ENCODE results near the gene GATA2.

Gene GATA2

DNA sequence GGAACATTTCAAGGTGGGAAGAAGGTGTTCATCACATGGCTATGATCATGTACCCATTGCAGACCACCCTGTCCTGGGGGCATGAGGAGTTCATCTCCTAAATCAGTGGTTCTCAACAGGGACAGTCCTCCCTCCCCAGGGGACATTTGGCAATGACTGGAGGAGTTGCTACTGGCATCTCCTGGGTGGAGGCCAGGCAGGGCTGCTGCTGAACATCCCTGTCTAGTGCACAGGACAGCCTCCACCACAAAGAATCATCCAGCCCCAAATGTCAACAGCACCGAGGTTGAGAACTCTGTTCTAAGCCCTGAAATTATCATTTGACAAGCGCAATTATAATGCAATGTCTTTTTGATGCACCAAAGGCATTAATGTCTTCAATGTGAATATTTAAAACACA lies 21.9 kb downstream of the GATA2 start:
- ChIA-PET POLR2A (ENCODE audit: low non-redundant PET) (no interaction called here), CTCF (no interaction called here)
- TF ChIP-seq, protein P1, sequence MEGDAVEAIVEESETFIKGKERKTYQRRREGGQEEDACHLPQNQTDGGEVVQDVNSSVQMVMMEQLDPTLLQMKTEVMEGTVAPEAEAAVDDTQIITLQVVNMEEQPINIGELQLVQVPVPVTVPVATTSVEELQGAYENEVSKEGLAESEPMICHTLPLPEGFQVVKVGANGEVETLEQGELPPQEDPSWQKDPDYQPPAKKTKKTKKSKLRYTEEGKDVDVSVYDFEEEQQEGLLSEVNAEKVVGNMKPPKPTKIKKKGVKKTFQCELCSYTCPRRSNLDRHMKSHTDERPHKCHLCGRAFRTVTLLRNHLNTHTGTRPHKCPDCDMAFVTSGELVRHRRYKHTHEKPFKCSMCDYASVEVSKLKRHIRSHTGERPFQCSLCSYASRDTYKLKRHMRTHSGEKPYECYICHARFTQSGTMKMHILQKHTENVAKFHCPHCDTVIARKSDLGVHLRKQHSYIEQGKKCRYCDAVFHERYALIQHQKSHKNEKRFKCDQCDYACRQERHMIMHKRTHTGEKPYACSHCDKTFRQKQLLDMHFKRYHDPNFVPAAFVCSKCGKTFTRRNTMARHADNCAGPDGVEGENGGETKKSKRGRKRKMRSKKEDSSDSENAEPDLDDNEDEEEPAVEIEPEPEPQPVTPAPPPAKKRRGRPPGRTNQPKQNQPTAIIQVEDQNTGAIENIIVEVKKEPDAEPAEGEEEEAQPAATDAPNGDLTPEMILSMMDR (conservative IDR thresholded peaks at IDR 0.05; ENCODE audit: low read depth): no peak
- no peak overlapping the region for H3K27ac ChIP-seq
- DNase-seq (ENCODE audit: low spot score): no peak

DNA sequence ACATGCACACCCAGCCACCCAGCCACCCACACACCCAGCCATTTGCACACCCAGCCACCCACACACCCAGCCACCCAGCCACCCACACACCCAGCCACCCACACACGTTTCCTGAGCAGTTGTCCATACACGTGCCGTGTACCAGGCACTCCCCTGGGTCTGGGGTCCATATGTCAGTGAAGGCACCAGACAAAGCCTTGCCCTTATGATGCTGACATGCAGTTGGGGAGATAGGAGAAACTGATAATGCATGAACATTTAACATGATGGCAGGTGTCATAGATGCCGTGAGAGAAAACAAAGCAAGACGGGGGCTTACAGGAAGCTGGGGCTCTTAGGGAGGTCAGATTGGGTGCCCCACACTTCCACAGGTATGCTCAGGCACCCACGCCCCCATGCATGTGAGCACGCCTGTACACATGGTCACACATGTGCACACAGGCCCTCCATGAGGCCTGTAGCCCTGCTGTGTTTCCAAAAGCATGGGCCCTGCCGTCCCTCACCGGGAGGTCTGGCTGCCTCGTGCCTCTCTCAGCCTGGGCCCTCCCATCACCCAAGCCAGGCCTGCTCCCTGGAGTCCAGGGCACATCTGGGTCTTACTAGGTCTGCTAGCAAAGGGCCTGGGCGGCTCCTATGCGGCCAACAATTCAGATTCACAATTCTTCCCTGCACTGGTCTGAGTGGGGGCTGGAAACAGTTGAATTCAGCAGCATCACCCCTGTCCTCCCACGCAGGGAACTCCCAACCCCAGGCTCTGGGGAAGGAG lies 22.7 kb downstream of the GATA2 start:
- TF ChIP-seq, protein P1 (conservative IDR thresholded peaks at IDR 0.05; ENCODE audit: low read depth): no peak
- H3K27ac ChIP-seq: no peak overlapping the region
- ChIA-PET CTCF (no interaction called here), POLR2A (ENCODE audit: low non-redundant PET) (no interaction called here)
- no peak for DNase-seq (ENCODE audit: low spot score)

DNA sequence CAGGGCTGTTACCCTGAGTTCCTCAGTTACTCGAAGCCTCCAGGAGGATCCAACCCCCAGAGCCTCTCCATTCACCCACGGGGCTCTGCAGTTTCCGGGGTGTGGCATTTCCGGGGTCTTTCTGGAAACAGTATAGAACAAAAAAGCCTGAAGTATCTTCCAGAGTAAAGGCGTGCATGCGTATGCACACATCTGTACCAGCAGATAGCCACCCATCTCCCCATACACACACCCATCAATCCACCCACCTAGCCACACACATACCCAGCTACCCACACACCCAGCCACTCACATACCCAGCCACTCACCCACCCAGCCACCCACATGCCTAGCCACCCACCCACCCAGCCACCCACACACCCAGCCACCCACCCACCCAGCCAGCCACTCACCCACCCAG lies 23.4 kb downstream of the GATA2 start:
- TF ChIP-seq, protein P1 (conservative IDR thresholded peaks at IDR 0.05; ENCODE audit: low read depth): no peak
- H3K27ac ChIP-seq: no peak overlapping the region
- ChIA-PET POLR2A (ENCODE audit: low non-redundant PET) (no interaction called here), CTCF (no interaction called here)
- no peak for DNase-seq (ENCODE audit: low spot score)

DNA sequence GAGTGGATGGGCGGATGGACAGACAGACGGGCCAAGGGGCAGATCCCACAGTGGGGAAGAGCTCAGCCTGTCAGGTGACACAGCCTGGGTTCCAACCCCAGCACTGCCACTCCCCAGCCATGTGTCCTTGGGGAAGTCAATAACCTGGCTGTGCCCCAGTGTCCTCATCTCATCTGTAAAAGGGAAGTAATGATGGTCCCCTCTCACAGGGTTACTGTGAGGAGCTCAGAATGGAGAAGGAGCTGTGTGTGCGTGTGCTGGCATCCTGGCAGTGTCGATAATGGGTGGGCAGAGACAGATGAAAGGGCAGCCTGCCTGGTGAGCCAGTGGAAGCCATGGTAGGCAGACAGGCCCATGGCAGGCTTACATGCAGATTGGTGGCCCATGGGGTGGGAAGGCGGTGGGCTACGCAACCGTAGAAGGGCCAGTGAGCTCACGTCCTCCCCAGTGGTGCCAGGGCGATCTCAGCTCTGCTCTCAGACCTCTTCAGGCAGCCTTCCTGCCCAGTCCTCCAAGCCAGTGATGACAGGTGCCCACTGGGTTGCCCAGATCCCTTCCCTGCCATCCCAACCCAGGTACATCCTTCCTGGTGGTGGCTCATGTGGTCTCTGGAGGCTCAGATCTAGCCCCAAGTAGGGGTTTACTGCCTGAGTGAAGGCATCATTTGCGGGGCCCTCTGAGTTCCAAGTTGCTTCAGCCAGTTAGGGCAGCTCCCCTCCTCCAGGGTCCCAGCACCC lies 24.0 kb downstream of the GATA2 start:
- DNase-seq (ENCODE audit: low spot score): no peak
- ChIA-PET CTCF (no interaction called here), POLR2A (ENCODE audit: low non-redundant PET) (no interaction called here)
- TF ChIP-seq, protein P1 (conservative IDR thresholded peaks at IDR 0.05; ENCODE audit: low read depth): no peak
- no peak overlapping the region for H3K27ac ChIP-seq

DNA sequence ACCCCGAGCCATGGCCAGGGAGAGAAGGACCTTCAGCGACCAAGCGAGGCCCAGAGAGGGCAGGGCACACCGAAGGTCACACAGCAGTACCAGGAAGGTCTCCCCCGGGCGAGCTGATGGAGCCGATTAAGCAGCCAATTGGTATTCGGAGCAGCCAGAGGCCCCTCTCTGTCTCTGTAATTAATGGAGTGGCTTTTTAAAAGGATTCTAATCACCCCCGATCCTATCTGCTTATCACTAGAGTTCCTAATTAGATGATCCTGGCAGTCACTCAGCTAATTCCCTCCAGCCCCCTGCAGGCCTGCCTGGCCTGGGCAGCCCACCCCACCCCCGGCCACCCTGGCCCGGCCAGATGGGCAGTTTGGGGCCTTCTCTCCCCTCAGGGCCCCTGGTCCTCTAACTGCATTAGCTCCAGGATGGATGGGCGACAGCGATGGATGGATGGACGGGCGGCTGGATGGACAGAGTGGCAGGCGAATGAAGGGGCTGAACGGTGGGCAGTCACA lies 24.7 kb downstream of the GATA2 start:
- TF ChIP-seq, protein P1 (conservative IDR thresholded peaks at IDR 0.05; ENCODE audit: low read depth): no peak

DNA sequence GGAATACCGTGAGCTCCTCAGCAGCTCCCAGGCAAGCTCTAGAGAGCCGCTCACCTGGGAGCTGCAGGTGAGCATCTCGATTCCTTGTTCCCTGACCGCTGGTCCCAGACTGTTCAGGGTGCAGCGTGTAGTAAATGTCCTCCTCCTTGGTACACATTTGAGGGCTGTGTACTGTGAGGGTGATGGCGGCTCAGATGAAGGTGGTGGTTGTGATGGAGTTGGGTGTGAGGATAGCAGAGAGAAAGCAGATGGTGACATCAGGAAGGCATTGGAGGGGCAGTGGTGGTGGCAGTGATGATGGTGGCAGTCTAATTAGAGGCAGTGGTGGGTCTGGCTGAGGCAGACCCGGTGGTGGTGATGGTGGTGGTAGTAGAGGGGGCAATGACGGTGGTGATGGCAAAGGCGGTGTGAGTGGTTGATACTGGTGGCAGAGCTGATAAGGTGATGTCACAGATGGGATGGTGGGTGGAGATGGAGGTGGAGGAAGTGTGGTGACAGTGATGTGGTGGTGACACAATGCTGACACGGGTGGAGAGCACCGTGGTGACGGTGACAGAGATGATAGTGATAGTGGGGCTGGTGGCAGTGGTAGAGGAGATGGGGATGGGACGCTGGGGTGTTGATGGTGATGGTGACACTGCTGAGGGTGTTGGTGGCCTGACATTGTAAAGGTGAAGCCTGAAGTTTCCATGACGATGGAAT lies 26.0 kb downstream of the GATA2 start, which contains the start of gene DNAJB8:
Gene DNAJB8, minus strand, starts transcription at position 51 of the 702 bp plus-strand sequence. CDS start 3,645 bp downstream, outside the sequence.
- ChIA-PET CTCF (no interaction called here), POLR2A (ENCODE audit: low non-redundant PET) (no interaction called here)
- TF ChIP-seq, protein P1 (conservative IDR thresholded peaks at IDR 0.05; ENCODE audit: low read depth): no peak

More for the DNA sequence above, 24.7 kb downstream of the GATA2 start:
- ChIA-PET CTCF (no interaction called here), POLR2A (ENCODE audit: low non-redundant PET) (no interaction called here)
- no peak overlapping the region for H3K27ac ChIP-seq
- no peak for DNase-seq (ENCODE audit: low spot score)

More for the DNA sequence above, 26.0 kb downstream of the GATA2 start, which contains the start of gene DNAJB8:
- no peak within 1 kb of the TSS for H3K27ac ChIP-seq
- no peak for DNase-seq (ENCODE audit: low spot score)
